K562 (cell line): Measurements from ENCODE around the gene FA2H. TPM values are rescaled to one million over a fixed set of nuclear protein-coding genes. Genes with fewer than 3 reads are reported as not detected.

Experiments used
- ATAC-seq: fragments of 200-7000 bp; cut with Tn5 transposase; 3 replicates; pipeline ENCODE4 v1.9.1; 2020; ENCODE audit warnings: moderate library complexity
- BruUV-seq: library from RNA; stranded (reverse); fragments of 400-500 nt; replicated peaks from 2 replicates; lab custom pipeline; 2021; lab: Mats Ljungman, UMichigan
- CTCF ChIA-PET: fragments of 300-600 bp; formaldehyde crosslinking; extraction: SDS; loops from one replicate; lab custom pipeline; 2021; ENCODE audit warnings: low intra/inter-chr PET ratio; lab: Yijun Ruan, JAX
- POLR2A ChIA-PET: fragments of 300-600, 350-650 bp; sonication (Branson Sonifier 250); formaldehyde crosslinking; extraction: SDS; loops from one replicate; lab custom pipeline; 2021; ENCODE audit warnings: antibody characterized with exemption, inconsistent platforms; lab: Yijun Ruan, JAX
- DNase-seq, 4 experiments: peaks; one replicate each; pipeline versions ENCODE4 v3.0.0 to v3.0.0-alpha.2; 2011 to 2018; ENCODE audit warnings: low spot score in 3 of 4, mixed read lengths in 3 of 4; ENCODE audit errors: extremely low read depth in 1 of 4
- FAIRE-seq: peaks from 2 replicates; lab custom pipeline; 2011; peaks lifted over from hg19 to GRCh38; lab: Jason Lieb, UNC
- H2AFZ ChIP-seq: 2 replicates; pipeline ENCODE4 v1.6.0; 2011; ENCODE audit warnings: low read depth, low read length, control low read depth, inconsistent platforms
- H3K27ac ChIP-seq: fragments of 200-600 bp; 3 replicates; pipeline ENCODE4 v1.8.0; 2011; ENCODE audit warnings: low read depth, mild to moderate bottlenecking, control low read depth, inconsistent platforms, low read length, moderate library complexity, mixed read lengths; ENCODE audit errors: extremely low read depth
- H3K27me3 ChIP-seq, 2 experiments: fragments of 300-600 bp in 1 of 2; 2 replicates in 1 of 2; 3 replicates in 1 of 2; pipeline versions ENCODE4 v1.6.0 to v1.8.0; 2011; ENCODE audit warnings: inconsistent platforms in 2 of 2, low read length in 2 of 2, mild to moderate bottlenecking in 1 of 2, mixed read lengths in 1 of 2, moderate library complexity in 1 of 2; ENCODE audit not compliant: control insufficient read depth in 2 of 2, insufficient read depth in 2 of 2
- H3K36me3 ChIP-seq: fragments of 300-600 bp; 3 replicates; pipeline ENCODE4 v1.8.0; 2011; ENCODE audit warnings: mild to moderate bottlenecking, low read length, inconsistent platforms; ENCODE audit not compliant: control insufficient read depth, insufficient read depth
- H3K4me1 ChIP-seq, 2 experiments: fragments of 200-600 bp in 1 of 2; replicated peaks in 1 of 2; 2 replicates in 1 of 2; 3 replicates in 1 of 2; pipeline versions ENCODE4 v1.5.1 to v1.8.0; 2011; ENCODE audit warnings: inconsistent platforms in 2 of 2, low read length in 2 of 2, mild to moderate bottlenecking in 1 of 2, mixed read lengths in 1 of 2, moderate library complexity in 1 of 2; ENCODE audit not compliant: control insufficient read depth in 2 of 2, insufficient read depth in 2 of 2
- H3K4me2 ChIP-seq: 2 replicates; pipeline ENCODE4 v1.6.1; 2011; ENCODE audit warnings: low read length, control low read depth, inconsistent platforms, mixed read lengths; ENCODE audit not compliant: insufficient read depth
- H3K4me3 ChIP-seq: fragments of 200-600 bp; sonication (generic), shearing (Covaris generic); 2 replicates; pipeline ENCODE4 v1.5.1; 2016; ENCODE audit warnings: control low read depth, inconsistent platforms
- H3K79me2 ChIP-seq: fragments of 200-600 bp; 3 replicates; pipeline ENCODE4 v1.8.0; 2011; ENCODE audit warnings: low read length, inconsistent platforms; ENCODE audit not compliant: control insufficient read depth, insufficient read depth
- H3K9ac ChIP-seq, 2 experiments: 2 replicates each; pipeline versions ENCODE4 v1.6.0 to v1.6.1; 2011; ENCODE audit warnings: low read depth in 2 of 2, low read length in 2 of 2, control low read depth in 1 of 2, inconsistent platforms in 1 of 2, mild to moderate bottlenecking in 1 of 2, mixed read lengths in 1 of 2; ENCODE audit not compliant: insufficient read depth in 1 of 2
- H3K9me1 ChIP-seq: one replicate; pipeline ENCODE4 v1.6.0; 2011; ENCODE audit warnings: inconsistent platforms, mild to moderate bottlenecking, low read length, moderate library complexity; ENCODE audit not compliant: control insufficient read depth, insufficient read depth
- H3K9me3 ChIP-seq: replicated peaks from 2 replicates; pipeline ENCODE4 v1.5.1; 2011; ENCODE audit warnings: low read depth, low read length, inconsistent platforms; ENCODE audit not compliant: control insufficient read depth, insufficient read depth
- H4K20me1 ChIP-seq: replicated peaks from 2 replicates; pipeline ENCODE4 v1.6.1; 2011; ENCODE audit warnings: low read length, inconsistent platforms, mixed read lengths; ENCODE audit not compliant: control insufficient read depth, insufficient read depth
- CCAR2 ChIP-seq: fragments of 200-400 bp; formaldehyde crosslinking; IDR thresholded peaks from 2 replicates; pipeline ENCODE4 v1.6.1; 2017; ENCODE audit warnings: mild to moderate bottlenecking, low read depth, low read length
- E2F1 ChIP-seq: sonication (generic); formaldehyde crosslinking; IDR thresholded peaks from 2 replicates; pipeline ENCODE4 v1.8.1; 2023; ENCODE audit warnings: mild to moderate bottlenecking, missing genetic modification reagents, moderate library complexity
- L3MBTL2 ChIP-seq: fragments of 450-650 bp; IDR thresholded peaks from 2 replicates; pipeline ENCODE4 v1.6.1; 2016; ENCODE audit warnings: mild to moderate bottlenecking, moderate library complexity
- MAFF ChIP-seq: IDR thresholded peaks from 2 replicates; pipeline ENCODE4 v1.6.1; 2012; ENCODE audit warnings: low read length, improper control_type of control experiment
- MCM7 ChIP-seq, 2 experiments: fragments of 450-650 bp; IDR thresholded peaks; 2 replicates each; pipeline ENCODE4 v1.6.1; 2016 to 2018
- MTA1 ChIP-seq: fragments of 450-650 bp; IDR thresholded peaks from 2 replicates; pipeline ENCODE4 v1.6.1; 2017; ENCODE audit warnings: borderline replicate concordance
- PHF20 ChIP-seq: fragments of 450-650 bp; IDR thresholded peaks from 2 replicates; pipeline ENCODE4 v1.6.1; 2018; ENCODE audit not compliant: partially characterized antibody
- SRF ChIP-seq, 2 experiments: fragments of 250-450, 450-650 bp in 1 of 2; sonication (Bioruptor Pico) in 1 of 2; sonication (generic) in 1 of 2; formaldehyde crosslinking; IDR thresholded peaks; 2 replicates each; pipeline versions ENCODE4 v1.5.0 to v1.5.1; 2020 to 2022; ENCODE audit warnings: mild to moderate bottlenecking in 1 of 2, missing genetic modification reagents in 1 of 2
- ZNF217 ChIP-seq: sonication (generic); formaldehyde crosslinking; IDR thresholded peaks from 2 replicates; pipeline ENCODE4 v1.8.0; 2022; ENCODE audit warnings: mild to moderate bottlenecking, missing genetic modification reagents
- ZNF586 ChIP-seq: fragments of 450-650 bp; formaldehyde crosslinking; conservative IDR thresholded peaks from 2 replicates; pipeline ENCODE4 v1.4.0; 2020; ENCODE audit warnings: mild to moderate bottlenecking, moderate library complexity
- WGBS: fragments of 100-300 bp; shearing (Covaris generic); methylation state at CpG from one replicate; pipeline ENCODE4 v1.1.6; 2016; ENCODE audit warnings: low coverage, mixed read lengths; ENCODE audit not compliant: insufficient coverage; ENCODE audit errors: missing lambda C conversion rate; 5-methylcytosine and 5-hydroxymethylcytosine counted together
- in situ Hi-C: fragments of 300-500 bp; cut with MboI; formaldehyde crosslinking; loops from 4 replicates; pipeline ENCODE4 v1.15.0; 2018; ENCODE audit warnings: inconsistent platforms, mixed read lengths
- intact Hi-C: fragments of 100-400 bp; cut with micrococcal nuclease; formaldehyde crosslinking; loops from 2 replicates; pipeline ENCODE4 v1.14.2; 2022
- polyA plus RNA-seq, 8 experiments: library from polyadenylated mRNA; depleted of rRNA in 4 of 8; stranded (reverse) in 5 of 8; unstranded in 3 of 8; fragments of >200 nt; fragmentation: Nextera tagmentation in 2 of 8; fragmentation: Illumina TruSeq in 1 of 8; extraction: Ambion mirVana in 2 of 8; extraction: Trizol in 1 of 8; gene quantifications; 2 replicates each; pipeline versions ENCODE4 v1.2.1 to v1.2.3, GENCODE V29; 2011 to 2014; ENCODE audit warnings: inconsistent platforms in 1 of 8, missing spikeins in 1 of 8
- total RNA-seq, 7 experiments: library from RNA; depleted of rRNA in 6 of 7; stranded (reverse); fragments of >200 nt in 6 of 7; fragmentation: Illumina TruSeq in 2 of 7; extraction: Trizol in 2 of 7; gene quantifications; 2 replicates each; pipeline versions ENCODE4 v1.2.1 to v1.2.3, GENCODE V29; 2011 to 2021; ENCODE audit warnings: low replicate concordance in 1 of 7

The FA2H gene
- total and polyA plus RNA-seq, 9 of the 15 experiments (the other 6 are each of a cell fraction or from before 2014, with no cell fraction given): not detected

GRCh38 chr16:74680681-74681080, 93.9 kb downstream of the FA2H start:
- Histone ChIP-seq H4K20me1 (no peaks in the 10 kb centered on the region), H3K27me3 (peaks cover 0 to 5% of the 10 kb centered on the region in 2 experiments; a peak in 2 of 5 replicates), H3K9me3 (no peaks in the 10 kb centered on the region), H3K36me3 (no peaks in the 10 kb centered on the region), H3K79me2 (no peaks in the 10 kb centered on the region), H3K4me2 (no peak overlapping the region)
- in situ Hi-C loops: no loop called here
- TF ChIP-seq SRF (CRISPR knock-in tag; IDR thresholded peaks at IDR 0.05) (no peak), ZNF586 (CRISPR knock-in tag) (no peak), MAFF (no peak), ZNF217 (CRISPR knock-in tag) (no peak), CCAR2 (no peak), PHF20 (no peak), MCM7 (IDR thresholded peaks at IDR 0.05) (no peak), E2F1 (CRISPR knock-in tag) (no peak), MTA1 (no peak), L3MBTL2 (no peak)
- TF ChIP-seq, all 486 proteins: peak for 0
- intact Hi-C loops: no loop called here
- 66% methylated on average over 6 of the region's 6 CpGs for WGBS
- Histone ChIP-seq H3K27ac (no peak overlapping the region), H3K9ac (no peak overlapping the region), H3K9me1 (no peaks in the 10 kb centered on the region), H3K4me1 (peaks cover 0 to 6% of the 10 kb centered on the region in 2 experiments; a peak in 1 of 5 replicates), H3K4me3 (no peak overlapping the region), H2AFZ (no peak overlapping the region)
- ATAC-seq (no peak), FAIRE-seq (no peak), DNase-seq (no peak)
- no TSS peak for BruUV-seq
- ChIA-PET POLR2A (interaction anchor here (0.6 to 3.0 kb wide), 3 partner anchors 11 to 64 kb away, joined by 3 to 26 read pairs (median 8); partner anchors contain the start of gene RFWD3), CTCF (interaction anchor here (0.5 kb wide), 1 partner anchor 1209 kb away, joined by 3 read pairs; no protein-coding TSS in a partner anchor)
